ENCODE data around the gene FKBP6.
A peak's percentile ranks its signal among the peaks of the same experiment; 100 is the strongest.
"Not testable (repeated sequence)": the region's sequence is repeated elsewhere in the genome, so short reads cannot be mapped to it uniquely, and the experiment has no call there.

FKBP6 gene
- long read RNA-seq, donor 1, partial matches to known transcripts, result 14 of 14 reads
- long read RNA-seq, donor 1, other reads (novel, unspliced or antisense), result 0 of 14 reads
- long read RNA-seq, donor 2, result 0 reads
- long read RNA-seq, donor 3, result 0 reads
- long read RNA-seq, donor 4, result 0 reads
- long read RNA-seq, donor 5, result 0 reads
- long read RNA-seq, donor 6, result 0 reads
- long read RNA-seq, donor 7, result 0 reads
- long read RNA-seq, donor 8, result 0 reads

GRCh38 chr7:73327922-73328321, at the start of gene FKBP6, which contains the start of gene TRIM50:
FKBP6 (plus strand) TSS chr7:73328161; CDS start chr7:73328429, 268 bp downstream.
TRIM50 (minus strand) TSS chr7:73328082; CDS start chr7:73324787, 3,295 bp downstream.
- DNase-seq, result not testable (repeated sequence)

GRCh38 chr7:73297235-73297634, 30.7 kb upstream of the FKBP6 start:
- not testable (repeated sequence) for DNase-seq

GRCh38 chr7:73297706-73298105, 30.3 kb upstream of the FKBP6 start:
- not testable (repeated sequence) for DNase-seq

- not testable (repeated sequence) for DNase-seq
Observed at GRCh38 chr7:73299812-73300211, 28.1 kb upstream of the FKBP6 start.

GRCh38 chr7:73301108-73301507, 26.9 kb upstream of the FKBP6 start:
- not testable (repeated sequence) for DNase-seq

- DNase-seq, result not testable (repeated sequence)
Observed at GRCh38 chr7:73302846-73303245, 25.1 kb upstream of the FKBP6 start.

- no peak for DNase-seq
Observed at GRCh38 chr7:73303546-73303945, 24.4 kb upstream of the FKBP6 start.

GRCh38 chr7:73304071-73304470, 23.9 kb upstream of the FKBP6 start:
- no peak for DNase-seq

- DNase-seq, result not testable (repeated sequence)
Observed at GRCh38 chr7:73304612-73305387, 23.2 kb upstream of the FKBP6 start.

- DNase-seq, result no peak
Observed at GRCh38 chr7:73307436-73307835, 20.5 kb upstream of the FKBP6 start.

- DNase-seq, result peak; percentile 27
Observed at GRCh38 chr7:73308074-73308664, 19.8 kb upstream of the FKBP6 start.

GRCh38 chr7:73308665-73309214, 19.2 kb upstream of the FKBP6 start, which contains the start of gene NSUN5:
NSUN5 (minus strand) TSS chr7:73308826; CDS start chr7:73308790, 36 bp downstream.
- DNase-seq, result peak; percentile 53

GRCh38 chr7:73311421-73311820, 16.5 kb upstream of the FKBP6 start:
- DNase-seq, result not testable (repeated sequence)

- no peak for DNase-seq
Observed at GRCh38 chr7:73312831-73313520, 15.0 kb upstream of the FKBP6 start.

- no peak for DNase-seq
Observed at GRCh38 chr7:73313521-73313906, 14.4 kb upstream of the FKBP6 start.

- DNase-seq, result no peak
Observed at GRCh38 chr7:73314271-73314670, 13.7 kb upstream of the FKBP6 start.

- DNase-seq, result no peak
Observed at GRCh38 chr7:73316521-73316920, 11.4 kb upstream of the FKBP6 start.

GRCh38 chr7:73318656-73319204, 9.2 kb upstream of the FKBP6 start:
- DNase-seq, result not testable (repeated sequence)

GRCh38 chr7:73319541-73319940, 8.4 kb upstream of the FKBP6 start:
- peak; percentile 11 for DNase-seq

GRCh38 chr7:73320009-73320408, 8.0 kb upstream of the FKBP6 start:
- not testable (repeated sequence) for DNase-seq

GRCh38 chr7:73323434-73324080, 4.4 kb upstream of the FKBP6 start:
- DNase-seq, result not testable (repeated sequence)
